CD1c-positive myeloid dendritic cell (primary cell): ENCODE results near the gene GZMM.

Source experiments
- DNase-seq: peaks from one replicate; pipeline ENCODE4 v3.0.0-alpha.2; 2016; ENCODE audit errors: extremely low spot score

GZMM gene

DNA sequence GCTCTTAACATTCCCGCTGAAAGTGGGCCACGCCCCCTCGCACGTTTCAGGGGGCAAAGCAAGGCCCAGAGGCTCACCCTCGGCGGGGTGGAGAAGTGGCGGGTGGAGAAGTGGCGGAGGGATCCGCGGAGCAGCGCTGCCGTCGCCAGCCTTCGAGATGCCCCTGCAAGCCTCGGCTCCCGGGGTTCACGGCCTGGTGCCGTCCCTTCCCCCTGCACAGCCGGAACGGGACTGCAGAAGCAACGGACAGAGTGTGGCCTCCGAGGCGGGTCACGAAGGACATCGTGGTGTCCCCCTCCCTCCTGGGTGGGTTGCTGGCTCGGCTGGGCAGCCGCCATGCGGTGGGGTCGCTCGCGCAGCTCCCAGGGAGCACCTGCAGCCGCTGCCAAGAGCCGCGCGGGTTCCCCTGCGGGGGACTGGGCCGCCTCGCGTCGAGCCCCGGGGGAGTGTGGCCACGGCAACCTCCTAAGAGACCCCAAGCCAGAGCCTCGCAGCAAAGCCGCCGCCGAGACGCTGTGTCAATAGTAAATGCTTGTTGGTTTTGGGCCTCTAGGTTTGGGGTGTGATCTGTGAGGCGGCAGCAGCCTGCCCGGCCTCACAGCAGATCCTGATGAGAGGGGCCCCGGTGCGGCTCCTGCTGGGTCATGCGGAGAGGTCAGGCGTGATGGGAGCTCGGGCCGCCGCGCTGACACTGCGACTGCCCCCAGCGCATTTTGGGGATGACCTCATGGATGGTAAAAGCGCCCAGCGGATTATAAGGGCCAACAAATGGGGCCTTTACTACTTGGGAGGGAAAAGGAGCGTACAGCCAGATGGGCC, 31.1 kb upstream of the GZMM start:
- DNase-seq: no peak

GRCh38 chr19:513368-514165, 30.3 kb upstream of the GZMM start:
- no peak for DNase-seq

DNA sequence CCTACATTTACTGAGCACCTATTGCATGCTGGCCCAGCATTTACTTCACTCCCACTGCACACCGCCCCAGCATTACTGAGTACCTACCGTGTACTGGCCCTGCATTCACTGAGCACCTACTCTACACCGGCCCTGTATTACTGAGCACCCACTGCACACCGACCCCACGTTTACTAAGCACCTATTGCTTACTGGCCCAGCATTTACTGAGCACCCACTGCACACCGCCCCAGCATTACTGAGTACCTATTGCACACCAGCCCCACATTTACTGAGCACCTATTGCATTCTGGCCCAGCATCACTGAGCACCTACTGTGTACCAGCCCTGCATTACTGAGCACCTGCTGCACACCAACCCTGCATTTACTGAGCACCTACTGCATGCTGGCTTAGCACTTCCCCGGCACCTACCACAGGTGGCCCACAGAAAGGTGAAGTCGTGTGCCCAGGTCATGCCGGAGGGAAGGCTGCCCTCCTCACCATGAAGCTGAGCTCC, 29.6 kb upstream of the GZMM start:
- DNase-seq: no peak

DNA sequence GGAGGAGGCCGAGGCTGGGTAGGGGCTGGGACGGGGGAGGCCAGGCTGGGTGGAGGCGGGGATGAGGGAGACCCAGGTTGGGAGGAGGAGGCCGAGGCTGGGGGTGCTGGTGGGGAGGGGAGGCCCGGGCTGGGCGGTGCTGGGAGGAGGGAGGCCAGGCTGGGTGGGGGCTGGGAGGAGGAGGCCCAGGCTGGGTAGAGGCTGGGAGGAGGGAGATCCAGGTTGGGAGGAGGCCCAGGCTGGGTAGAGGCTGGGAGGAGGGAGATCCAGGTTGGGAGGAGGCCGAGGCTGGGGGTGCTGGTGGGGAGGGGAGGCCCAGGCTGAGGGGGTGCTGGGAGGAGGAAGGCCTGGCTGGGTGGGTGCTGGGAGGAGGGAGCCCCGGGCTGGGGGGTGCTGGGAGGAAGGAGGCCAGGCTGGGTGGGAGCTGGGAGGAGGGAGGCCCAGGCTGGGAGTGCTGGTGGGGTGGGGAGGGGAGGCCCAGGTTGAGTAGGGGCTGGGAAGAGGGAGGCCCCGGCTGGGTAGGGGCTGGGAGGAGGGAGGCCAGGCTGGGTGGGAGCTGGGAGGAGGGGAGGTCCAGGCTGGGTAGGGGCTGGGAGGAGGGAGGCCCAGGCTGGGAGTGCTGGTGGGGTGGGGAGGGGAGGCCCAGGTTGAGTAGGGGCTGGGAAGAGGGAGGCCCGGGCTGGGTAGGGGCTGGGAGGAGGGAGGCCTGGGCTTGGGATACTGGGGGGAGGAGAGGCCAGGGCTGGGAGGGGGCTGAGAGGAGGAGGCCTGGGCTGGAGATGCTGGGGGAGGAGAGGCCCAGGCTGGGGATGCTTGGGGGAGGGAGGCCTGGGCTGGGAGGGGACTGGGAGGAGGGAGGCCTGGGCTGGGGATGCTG, 25.9 kb upstream of the GZMM start:
- DNase-seq: no peak

- no peak for DNase-seq
Measured at GRCh38 chr19:518598-519231, 25.1 kb upstream of the GZMM start.

GRCh38 chr19:519449-519865, 24.4 kb upstream of the GZMM start:
- DNase-seq: no peak

DNA sequence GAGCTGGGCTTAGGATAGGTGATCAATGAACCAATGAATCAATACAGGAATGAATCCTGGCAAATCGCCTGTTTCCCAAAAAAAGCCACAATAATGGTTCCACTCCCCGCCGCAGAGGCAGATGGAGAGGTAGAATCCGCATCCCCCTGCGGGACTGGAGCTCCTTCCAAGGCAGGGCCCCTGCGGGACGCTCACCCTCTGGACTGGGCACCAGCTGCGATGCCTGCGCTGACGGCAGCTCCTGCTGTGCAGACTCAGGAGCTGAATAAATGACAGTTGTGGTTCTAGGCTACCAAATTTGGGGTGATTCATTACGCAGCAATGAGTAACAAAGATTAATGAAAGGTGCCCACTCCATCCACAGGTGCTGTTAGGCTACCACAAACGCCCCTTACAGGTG, 21.1 kb upstream of the GZMM start:
- no peak for DNase-seq

GRCh38 chr19:524062-524674, 19.7 kb upstream of the GZMM start:
- no peak for DNase-seq

DNA sequence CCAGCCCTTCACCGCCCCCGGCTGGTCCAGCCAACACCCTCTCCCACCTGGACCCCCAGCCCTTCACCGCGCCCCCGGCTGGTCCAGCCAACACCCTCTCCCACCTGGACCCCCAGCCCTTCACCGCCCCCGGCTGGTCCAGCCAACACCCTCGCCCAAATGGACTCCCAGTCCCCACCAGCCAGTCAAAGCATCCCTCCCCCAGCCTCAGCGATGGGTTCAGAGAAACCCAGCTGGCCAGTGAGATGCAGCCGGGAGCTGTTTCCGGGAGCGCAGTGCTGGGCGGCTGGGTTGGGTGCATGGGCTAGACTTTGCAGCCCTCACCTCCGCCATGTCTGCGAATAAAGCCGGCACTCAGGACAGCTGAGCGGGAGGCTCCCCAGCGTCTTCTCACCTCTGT, 18.8 kb upstream of the GZMM start:
- DNase-seq: no peak

DNA sequence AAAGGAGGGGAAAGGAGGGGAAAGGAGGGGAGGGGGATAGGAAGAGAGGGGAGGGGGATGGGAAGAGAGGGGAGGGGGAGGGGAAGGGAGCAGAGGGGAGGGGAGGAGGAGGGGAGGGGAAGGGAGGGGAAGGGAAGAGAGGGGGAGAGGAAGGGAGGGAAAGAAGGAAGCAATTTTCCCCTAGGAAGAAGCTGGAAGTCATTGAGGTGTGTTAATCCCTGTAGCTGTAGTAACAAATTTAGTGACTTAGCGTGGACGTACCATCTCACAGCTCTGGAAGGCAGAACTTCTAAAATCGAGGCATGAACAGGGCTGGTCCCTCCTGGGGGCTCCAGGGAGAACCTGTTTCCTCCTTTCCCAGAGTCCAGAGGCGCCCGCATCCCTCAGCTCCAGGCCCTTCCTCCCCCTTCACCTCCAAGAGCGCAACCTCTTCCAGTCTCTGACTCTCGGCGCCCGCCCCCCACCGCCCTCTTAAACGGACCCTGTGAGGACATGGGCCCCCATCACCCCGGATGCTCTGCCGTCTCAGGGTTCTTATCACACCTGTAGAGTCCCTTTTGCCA, 17.9 kb upstream of the GZMM start:
- DNase-seq: no peak

GRCh38 chr19:530134-531008, 13.5 kb upstream of the GZMM start:
- no peak for DNase-seq

GRCh38 chr19:531009-531752, 12.7 kb upstream of the GZMM start:
- DNase-seq: peak; percentile 95

DNA sequence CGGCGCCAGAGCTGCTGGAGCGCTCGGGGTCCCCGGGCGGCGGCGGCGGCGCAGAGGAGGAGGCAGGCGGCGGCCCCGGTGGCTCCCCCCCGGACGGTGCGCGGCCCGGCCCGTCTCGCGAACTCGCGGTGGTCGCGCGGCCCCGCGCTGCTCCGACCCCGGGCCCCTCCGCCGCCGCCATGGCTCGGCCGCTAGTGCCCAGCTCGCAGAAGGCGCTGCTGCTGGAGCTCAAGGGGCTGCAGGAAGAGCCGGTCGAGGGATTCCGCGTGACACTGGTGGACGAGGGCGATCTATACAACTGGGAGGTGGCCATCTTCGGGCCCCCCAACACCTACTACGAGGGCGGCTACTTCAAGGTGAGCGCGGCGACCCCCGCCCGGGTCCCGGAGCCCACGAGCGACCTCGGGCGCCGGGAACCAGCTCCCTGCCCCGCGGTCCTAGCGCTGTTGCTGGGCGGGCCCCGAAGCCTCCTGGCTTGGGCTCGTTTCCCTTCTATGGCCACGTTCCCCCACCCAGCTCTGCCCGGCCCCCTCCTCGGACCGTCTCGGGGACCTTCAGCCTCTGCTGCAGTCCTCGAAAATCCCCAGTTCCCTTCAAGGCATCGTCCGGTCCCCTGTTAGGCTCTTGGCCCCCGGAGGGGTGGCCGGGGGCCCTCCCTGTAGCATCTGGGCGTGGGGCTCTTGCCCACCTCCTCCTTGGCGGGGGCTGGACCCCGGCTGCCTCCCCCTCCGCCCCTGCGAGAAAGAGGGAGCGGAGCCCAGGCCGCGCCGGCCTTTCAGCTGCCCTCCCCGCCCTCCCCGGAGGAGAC, 11.9 kb upstream of the GZMM start, which contains the start of gene CDC34:
Gene CDC34 (plus strand): TSS at position 8 of the 808 bp plus-strand sequence. CDS start 172 bp downstream, at position 180.
- peak; percentile 24 for DNase-seq

DNA sequence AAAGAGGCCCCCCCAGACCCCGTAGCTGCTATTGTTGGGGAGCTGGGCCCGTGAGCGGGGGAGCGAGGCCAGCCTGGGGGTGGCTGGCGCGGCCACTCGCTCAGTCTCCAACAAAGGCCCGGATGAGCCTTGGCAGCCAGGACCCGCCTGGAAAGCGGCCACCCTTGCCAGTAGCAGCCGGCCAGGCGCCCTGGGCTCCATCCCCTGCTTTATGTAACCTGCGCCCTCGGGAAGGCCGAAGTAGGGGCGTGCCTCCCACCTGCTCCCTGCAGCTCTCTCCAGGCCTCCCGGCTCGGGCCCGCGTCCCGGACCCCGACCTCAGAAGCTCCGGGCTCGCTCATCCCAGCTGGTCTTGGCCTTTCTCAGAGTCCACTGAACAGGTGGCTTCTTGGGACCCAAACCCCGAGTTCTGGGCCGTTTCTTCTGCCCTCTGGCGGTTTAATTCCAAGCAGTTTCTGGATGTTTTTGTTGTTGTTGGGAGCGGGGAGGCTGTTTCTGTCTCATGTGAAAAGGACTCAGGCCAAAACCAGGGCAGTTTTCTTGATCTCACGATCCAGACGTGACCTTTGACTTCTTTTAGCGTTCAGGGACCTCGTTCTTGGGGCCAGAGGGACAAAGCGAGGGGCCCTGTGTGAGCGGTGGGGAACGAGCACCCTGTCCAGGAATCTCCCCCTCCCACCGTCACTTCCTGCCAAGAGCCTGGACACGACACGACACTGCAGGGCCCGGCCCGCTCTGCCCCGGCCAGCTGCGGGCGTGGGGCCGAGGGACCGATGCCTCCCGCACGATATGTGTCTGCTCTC, 11.1 kb upstream of the GZMM start:
- peak; percentile 68 for DNase-seq

DNA sequence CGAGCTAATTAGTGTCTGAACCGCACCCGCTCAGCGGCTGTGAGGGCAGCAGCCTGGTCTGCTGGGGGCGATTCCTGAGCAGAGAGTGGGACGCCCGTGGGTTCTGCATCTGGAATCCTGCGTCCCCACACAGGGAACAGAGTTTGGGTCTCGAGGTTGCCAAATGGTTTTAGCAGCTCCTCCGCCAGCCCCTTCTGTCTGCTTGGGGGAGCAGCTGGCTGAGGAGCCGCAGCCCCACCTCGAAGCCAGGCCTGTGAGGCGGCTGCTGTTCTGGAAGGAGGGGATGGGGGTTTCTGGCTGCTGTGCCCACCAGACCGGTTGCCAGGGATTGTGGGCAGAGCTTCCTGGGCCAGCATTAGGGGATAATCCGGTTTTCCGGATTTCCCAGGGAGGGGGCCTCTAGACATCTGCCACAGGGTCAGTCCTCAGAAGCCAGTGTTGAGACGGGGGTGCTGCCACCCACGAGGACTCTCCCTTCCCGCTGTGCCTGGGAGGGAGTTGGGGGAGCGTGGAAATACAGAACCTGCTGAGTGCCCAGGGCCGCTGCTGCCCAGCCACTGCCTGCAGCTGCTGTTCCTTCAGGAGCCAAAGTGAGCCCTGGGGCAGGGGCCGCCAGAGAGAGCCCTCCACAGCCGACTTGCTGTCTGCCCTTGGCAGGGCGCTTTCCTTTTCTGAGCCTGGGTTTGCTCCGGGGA, 10.3 kb upstream of the GZMM start:
- DNase-seq: no peak

- DNase-seq: no peak
Measured at GRCh38 chr19:534088-534487, 9.8 kb upstream of the GZMM start.
